Measurements from ENCODE around the gene LAMA3. TPM values are rescaled to one million over a fixed set of nuclear protein-coding genes. Genes with fewer than 3 reads are reported as not detected.

Gene LAMA3
- total RNA-seq, 1 donor from 2014 or later, result 0.47 TPM

DNA sequence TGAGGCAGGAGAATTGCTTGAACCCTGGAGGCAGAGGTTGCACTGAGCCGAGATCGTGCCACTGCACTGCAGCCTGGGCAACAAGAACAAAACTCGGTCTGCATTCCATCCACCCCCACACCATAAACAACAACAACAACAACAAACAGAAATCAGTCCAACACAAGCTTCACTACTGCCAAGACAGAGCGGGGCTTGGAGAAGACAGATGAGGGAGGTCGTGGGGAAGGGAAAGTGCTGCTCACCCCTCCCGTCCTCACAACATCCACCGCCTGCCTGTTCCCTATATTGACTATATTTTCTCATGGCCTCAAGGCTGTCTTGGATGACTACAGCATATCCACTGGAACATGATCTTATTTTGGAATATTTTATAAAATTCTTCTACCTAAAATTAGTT lies 187.7 kb downstream of the LAMA3 start:
- H4K20me1 ChIP-seq (ENCODE audit: low read depth), result no peaks in the 10 kb centered on the region
- Mint-ChIP-seq H3K4me1 (peaks cover 5% of the 10 kb centered on the region), H3K9me3 (no peaks in the 10 kb centered on the region), H3K27ac (no peak overlapping the region), H3K36me3 (no peaks in the 10 kb centered on the region), H3K4me3 (no peak overlapping the region), H3K27me3 (ENCODE audit: insufficient read depth, low read depth) (peaks cover 6% of the 10 kb centered on the region)
- H2AFZ ChIP-seq (replicated peaks), result no peak overlapping the region
- no peaks in the 10 kb centered on the region for H3K27me3 ChIP-seq
- H3K79me2 ChIP-seq (ENCODE audit: low read depth), result no peaks in the 10 kb centered on the region
- H3F3A ChIP-seq (ENCODE audit: low read depth), result no peaks in the 10 kb centered on the region
- H3K27ac ChIP-seq, result no peak overlapping the region
- no peak for DNase-seq (ENCODE audit: low spot score)
- H3K9ac ChIP-seq, result no peak overlapping the region
- no peak overlapping the region for H3K4me3 ChIP-seq
- H3K9me3 ChIP-seq (ENCODE audit: low read depth), result no peaks in the 10 kb centered on the region
- no peak overlapping the region for H3K4me2 ChIP-seq
- no peaks in the 10 kb centered on the region for H3K36me3 ChIP-seq
- no peaks in the 10 kb centered on the region for H3K4me1 ChIP-seq
- no peak for TF ChIP-seq EZH2phosphoT487 (IDR thresholded peaks at IDR 0.05)
- no peak for TF ChIP-seq EZH2 (IDR thresholded peaks at IDR 0.05)
- TF ChIP-seq CTCF (IDR thresholded peaks at IDR 0.05), result no peak

GRCh38 chr18:23877371-23877770 lies 188.1 kb downstream of the LAMA3 start:
- H3K4me1 ChIP-seq, result no peaks in the 10 kb centered on the region
- Mint-ChIP-seq H3K27ac (no peak overlapping the region), H3K9me3 (no peaks in the 10 kb centered on the region), H3K4me3 (no peak overlapping the region), H3K27me3 (ENCODE audit: insufficient read depth, low read depth) (peaks cover 6% of the 10 kb centered on the region), H3K4me1 (peaks cover 6% of the 10 kb centered on the region), H3K36me3 (no peaks in the 10 kb centered on the region)
- H3K9ac ChIP-seq, result no peak overlapping the region
- H3K36me3 ChIP-seq, result no peaks in the 10 kb centered on the region
- H2AFZ ChIP-seq (replicated peaks), result no peak overlapping the region
- no peak overlapping the region for H3K27ac ChIP-seq
- no peak overlapping the region for H3K4me2 ChIP-seq
- no peak for DNase-seq (ENCODE audit: low spot score)
- H3K27me3 ChIP-seq, result no peaks in the 10 kb centered on the region
- no peaks in the 10 kb centered on the region for H3K79me2 ChIP-seq (ENCODE audit: low read depth)
- H4K20me1 ChIP-seq (ENCODE audit: low read depth), result no peaks in the 10 kb centered on the region
- no peaks in the 10 kb centered on the region for H3K9me3 ChIP-seq (ENCODE audit: low read depth)
- TF ChIP-seq EZH2 (IDR thresholded peaks at IDR 0.05) (no peak), EZH2phosphoT487 (IDR thresholded peaks at IDR 0.05) (no peak), CTCF (IDR thresholded peaks at IDR 0.05) (no peak)
- no peaks in the 10 kb centered on the region for H3F3A ChIP-seq (ENCODE audit: low read depth)
- H3K4me3 ChIP-seq, result no peak overlapping the region

DNA sequence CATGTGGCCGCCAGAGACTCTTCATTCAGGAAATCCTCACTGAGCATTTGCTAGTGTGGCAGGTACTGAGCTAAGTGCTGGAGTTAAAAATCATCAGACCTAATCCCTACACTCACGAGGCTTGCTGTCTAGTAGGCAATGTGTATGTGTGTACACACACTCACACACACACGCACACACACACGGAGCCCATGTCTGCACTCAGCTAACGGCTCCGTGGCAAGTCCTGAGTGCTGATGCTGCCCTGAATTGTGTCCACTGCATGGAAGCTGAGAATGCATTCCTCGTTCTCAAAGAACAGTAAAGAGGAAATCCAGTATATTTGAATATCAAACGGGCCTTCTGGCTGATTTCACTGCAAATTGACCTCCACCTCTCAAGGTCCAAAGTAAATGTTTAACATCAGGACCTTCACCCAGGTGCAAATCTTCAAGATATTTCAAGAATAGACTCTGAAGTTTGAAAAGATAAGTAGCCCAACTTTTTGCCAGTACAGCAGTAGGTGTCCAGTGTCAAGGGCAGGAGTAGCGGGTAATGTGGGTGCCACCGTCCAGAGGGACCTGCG lies 189.2 kb downstream of the LAMA3 start:
- no peak overlapping the region for H3K4me3 Mint-ChIP-seq
- Histone ChIP-seq H3K9me3 (ENCODE audit: low read depth) (no peaks in the 10 kb centered on the region), H4K20me1 (ENCODE audit: low read depth) (no peaks in the 10 kb centered on the region), H2AFZ (replicated peaks) (no peak overlapping the region), H3K79me2 (ENCODE audit: low read depth) (no peaks in the 10 kb centered on the region), H3K27me3 (no peaks in the 10 kb centered on the region), H3K4me2 (no peak overlapping the region), H3K36me3 (no peaks in the 10 kb centered on the region), H3K4me1 (peaks cover under 1% of the 10 kb centered on the region), H3K4me3 (no peak overlapping the region), H3K9ac (no peak overlapping the region), H3K27ac (no peak overlapping the region), H3F3A (ENCODE audit: low read depth) (no peaks in the 10 kb centered on the region)
- no peak overlapping the region for H3K27ac Mint-ChIP-seq
- TF ChIP-seq EZH2phosphoT487 (IDR thresholded peaks at IDR 0.05) (no peak), EZH2 (IDR thresholded peaks at IDR 0.05) (no peak), CTCF (IDR thresholded peaks at IDR 0.05) (no peak)
- H3K27me3 Mint-ChIP-seq (ENCODE audit: insufficient read depth, low read depth), result peaks cover 6% of the 10 kb centered on the region
- no peaks in the 10 kb centered on the region for H3K36me3 Mint-ChIP-seq
- H3K4me1 Mint-ChIP-seq, result peaks cover 6% of the 10 kb centered on the region
- no peak for DNase-seq (ENCODE audit: low spot score)
- H3K9me3 Mint-ChIP-seq, result no peaks in the 10 kb centered on the region

All from neural progenitor cell (in vitro differentiated cells).